GM23338 (cell line): ENCODE data around the gene CEACAM16. TPM values are rescaled to one million over a fixed set of nuclear protein-coding genes. Genes with fewer than 3 reads are reported as not detected.

ENCODE experiments used
- ATAC-seq: fragments of 200-7000 bp; cut with Tn5 transposase; 3 replicates; pipeline ENCODE4 v1.9.1; 2020
- DNase-seq: peaks from one replicate; pipeline ENCODE4 v3.0.0-alpha.2; 2015; ENCODE audit warnings: low spot score
- H2AFZ ChIP-seq: fragments of 200-600 bp; sonication (generic); 2 replicates; pipeline ENCODE4 v1.8.0; 2016; ENCODE audit warnings: antibody characterized with exemption, mild to moderate bottlenecking, moderate library complexity
- H3F3A ChIP-seq: fragments of 200-600 bp; sonication (generic); replicated peaks from 2 replicates; pipeline ENCODE4 v1.8.0; 2017; ENCODE audit warnings: antibody characterized with exemption, mixed run types, low read depth
- H3K27ac ChIP-seq: fragments of 200-600 bp; sonication (generic); 2 replicates; pipeline ENCODE4 v1.6.1; 2016; ENCODE audit warnings: low read depth
- H3K27me3 ChIP-seq: fragments of 200-600 bp; sonication (generic); 2 replicates; pipeline ENCODE4 v1.8.0; 2016; ENCODE audit warnings: mild to moderate bottlenecking, mixed run types, moderate library complexity; ENCODE audit not compliant: insufficient read depth
- H3K36me3 ChIP-seq: fragments of 200-600 bp; sonication (generic); 2 replicates; pipeline ENCODE4 v1.8.0; 2016; ENCODE audit warnings: mild to moderate bottlenecking; ENCODE audit not compliant: insufficient read depth
- H3K4me1 ChIP-seq: fragments of 200-600 bp; sonication (generic); 2 replicates; pipeline ENCODE4 v1.8.0; 2016; ENCODE audit warnings: mild to moderate bottlenecking, moderate library complexity; ENCODE audit not compliant: insufficient read depth
- H3K4me2 ChIP-seq: fragments of 200-600 bp; sonication (generic); 2 replicates; pipeline ENCODE4 v1.7.1; 2017; ENCODE audit warnings: mixed run types
- H3K4me3 ChIP-seq: fragments of 200-600 bp; sonication (generic); 2 replicates; pipeline ENCODE4 v1.6.1; 2016; ENCODE audit warnings: mixed run types
- H3K79me2 ChIP-seq: fragments of 200-600 bp; sonication (generic); replicated peaks from 2 replicates; pipeline ENCODE4 v1.8.0; 2017; ENCODE audit warnings: mild to moderate bottlenecking; ENCODE audit not compliant: insufficient read depth
- H3K9me2 ChIP-seq: fragments of 200-600 bp; sonication (generic); 2 replicates; pipeline ENCODE4 v1.8.0; 2017; ENCODE audit not compliant: insufficient read depth
- H4K20me1 ChIP-seq: fragments of 200-600 bp; sonication (generic); replicated peaks from 2 replicates; pipeline ENCODE4 v1.8.0; 2017; ENCODE audit warnings: mild to moderate bottlenecking; ENCODE audit not compliant: insufficient read depth
- H3K27ac Mint-ChIP-seq: 2 replicates; pipeline ENCODE4 v1.8.0; 2020; ENCODE audit warnings: inconsistent platforms, mild to moderate bottlenecking, moderate library complexity, mixed read lengths
- H3K27me3 Mint-ChIP-seq: 3 replicates; pipeline ENCODE4 v1.8.0; 2022; ENCODE audit warnings: low read depth, mild to moderate bottlenecking, moderate library complexity, mixed read lengths, inconsistent platforms; ENCODE audit not compliant: insufficient read depth, poor library complexity
- H3K36me3 Mint-ChIP-seq: 3 replicates; pipeline ENCODE4 v1.8.0; 2021; ENCODE audit warnings: low read depth, mild to moderate bottlenecking, inconsistent platforms, moderate library complexity, mixed read lengths
- H3K4me1 Mint-ChIP-seq: 3 replicates; pipeline ENCODE4 v1.8.0; 2020; ENCODE audit warnings: mild to moderate bottlenecking, inconsistent platforms, mixed read lengths
- H3K4me3 Mint-ChIP-seq: 3 replicates; pipeline ENCODE4 v1.8.0; 2021; ENCODE audit warnings: moderate library complexity, mild to moderate bottlenecking, inconsistent platforms, mixed read lengths
- H3K9me3 Mint-ChIP-seq: 3 replicates; pipeline ENCODE4 v1.8.0; 2020; ENCODE audit warnings: moderate library complexity, mild to moderate bottlenecking, inconsistent platforms, mixed read lengths
- CREB1 ChIP-seq: fragments of 250-450 bp; sonication (Bioruptor Pico); IDR thresholded peaks from 2 replicates; pipeline ENCODE4 v1.5.0; 2020; ENCODE audit warnings: low read depth, mild to moderate bottlenecking, moderate library complexity
- CTCF ChIP-seq, 2 experiments: fragments of 200-600 bp in 1 of 2; sonication (generic) in 1 of 2; conservative IDR thresholded peaks; 2 replicates each; pipeline versions ENCODE4 v1.5.1 to v1.6.1; 2016 to 2017; ENCODE audit warnings: antibody characterized with exemption in 2 of 2, low read depth in 2 of 2, mild to moderate bottlenecking in 2 of 2, moderate library complexity in 1 of 2
- EZH2 ChIP-seq: fragments of 200-600 bp; sonication (generic); IDR thresholded peaks from one replicate; pipeline ENCODE4 v1.8.0; 2017; ENCODE audit warnings: antibody characterized with exemption, mild to moderate bottlenecking, low read depth; ENCODE audit not compliant: unreplicated experiment
- EZH2phosphoT487 ChIP-seq: fragments of 200-600 bp; sonication (generic); IDR thresholded peaks from one replicate; pipeline ENCODE4 v1.8.1; 2018; ENCODE audit warnings: antibody characterized with exemption; ENCODE audit not compliant: unreplicated experiment
- JUNB ChIP-seq: IDR thresholded peaks from one replicate; pipeline ENCODE4 v1.6.1; 2016; ENCODE audit warnings: antibody characterized with exemption; ENCODE audit not compliant: unreplicated experiment
- NANOG ChIP-seq: IDR thresholded peaks from 2 replicates; pipeline ENCODE4 v1.6.1; 2016; ENCODE audit warnings: antibody characterized with exemption, borderline replicate concordance
- POLR2AphosphoS5 ChIP-seq: IDR thresholded peaks from 2 replicates; pipeline ENCODE4 v1.6.1; 2016; ENCODE audit warnings: antibody characterized with exemption, low read depth
- STAT1 ChIP-seq: IDR thresholded peaks from one replicate; pipeline ENCODE4 v1.6.1; 2016; ENCODE audit warnings: antibody characterized with exemption; ENCODE audit not compliant: unreplicated experiment
- ZNF114 ChIP-seq: fragments of 250-450 bp; sonication (Bioruptor Pico); IDR thresholded peaks from 2 replicates; pipeline ENCODE4 v1.5.0; 2020; ENCODE audit warnings: mild to moderate bottlenecking, moderate library complexity
- ZNF331 ChIP-seq: fragments of 250-450 bp; sonication (Bioruptor Pico); IDR thresholded peaks from 2 replicates; pipeline ENCODE4 v1.5.0; 2020; ENCODE audit warnings: low read depth, mild to moderate bottlenecking, moderate library complexity
- polyA plus RNA-seq: library from polyadenylated mRNA; unstranded; fragments of >200 nt; fragmentation: Nextera tagmentation; extraction: Ambion mirVana; gene quantifications from 2 replicates; pipeline ENCODE4 v1.2.1, GENCODE V29; 2016
- total RNA-seq: library from RNA; depleted of rRNA; stranded (reverse); fragments of >200 nt; shearing (Covaris generic); gene quantifications from 2 replicates; pipeline ENCODE4 v1.2.3, GENCODE V29; 2014
- TF ChIP-seq, protein P1 (sequence below): IDR thresholded peaks from one replicate; pipeline ENCODE4 v1.6.1; 2018; ENCODE audit warnings: antibody characterized with exemption; ENCODE audit not compliant: unreplicated experiment

CEACAM16 gene
- total and polyA plus RNA-seq, 2 experiments from 2014 or later, result not detected

- H3K27me3 ChIP-seq, result no peaks in the 10 kb centered on the region
- no peak overlapping the region for H3K4me2 ChIP-seq
- H3K4me3 ChIP-seq, result no peak overlapping the region
- TF ChIP-seq NANOG (no peak), CTCF (conservative IDR thresholded peaks at IDR 0.05; ENCODE audit: low read depth in 2 of 2) (no peak)
- ATAC-seq (no peak), DNase-seq (no peak)
- H4K20me1 ChIP-seq, result no peaks in the 10 kb centered on the region
- no peaks in the 10 kb centered on the region for H3K9me2 ChIP-seq
- Mint-ChIP-seq H3K4me3 (no peak overlapping the region; the same call in 2 of the 3 replicates), H3K36me3 (peaks cover 18% of the 10 kb centered on the region), H3K9me3 (peaks cover 18% of the 10 kb centered on the region), H3K27ac (no peak overlapping the region; the same call in 1 of the 2 replicates), H3K27me3 (peaks cover 4% of the 10 kb centered on the region), H3K4me1 (no peaks in the 10 kb centered on the region)
- no peaks in the 10 kb centered on the region for H3K79me2 ChIP-seq
- no peaks in the 10 kb centered on the region for H3F3A ChIP-seq
- no peaks in the 10 kb centered on the region for H3K4me1 ChIP-seq
- H3K27ac ChIP-seq, result no peak overlapping the region
- H3K36me3 ChIP-seq, result no peaks in the 10 kb centered on the region
- H2AFZ ChIP-seq, result no peak overlapping the region
These were observed 11.5 kb downstream of the CEACAM16 start for GRCh38 chr19:44710483-44710882.

DNA sequence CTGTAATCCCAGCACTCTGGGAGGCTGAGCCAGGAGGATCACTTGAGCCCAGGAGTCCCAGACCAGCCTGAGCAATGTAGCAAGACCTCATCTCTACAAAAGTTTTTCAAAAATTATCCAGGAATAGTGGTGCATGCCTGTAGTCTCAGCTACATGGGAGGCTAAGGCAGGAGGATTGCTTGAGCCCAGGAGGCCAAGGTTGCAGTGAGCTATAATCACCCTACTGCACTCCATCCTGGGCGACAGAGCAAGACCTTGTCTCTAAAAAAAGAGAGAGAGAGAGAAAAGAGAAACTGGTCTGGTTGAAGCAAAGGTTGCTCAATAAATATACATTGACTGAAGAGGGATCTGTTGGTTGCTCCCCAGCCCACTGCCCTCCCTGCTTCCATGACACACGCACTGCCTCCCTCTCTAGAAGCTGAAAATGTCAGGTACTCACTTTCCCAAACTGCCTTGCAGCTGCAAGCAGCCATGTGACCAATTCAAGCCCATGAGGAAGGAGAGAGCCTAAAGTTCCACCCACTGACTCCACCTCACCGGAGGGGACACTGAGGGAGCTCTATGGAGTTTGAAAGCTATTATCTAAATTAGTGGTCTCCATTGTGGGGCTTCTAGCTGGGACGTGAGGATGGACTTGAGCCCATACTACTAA lies 14.0 kb downstream of the CEACAM16 start:
- Mint-ChIP-seq H3K27me3 (peaks cover 4% of the 10 kb centered on the region), H3K27ac (no peak overlapping the region), H3K4me3 (no peak overlapping the region), H3K36me3 (peaks cover 22% of the 10 kb centered on the region), H3K9me3 (peaks cover 24% of the 10 kb centered on the region), H3K4me1 (no peaks in the 10 kb centered on the region)
- Histone ChIP-seq H3K79me2 (no peaks in the 10 kb centered on the region), H3K27ac (no peak overlapping the region), H4K20me1 (no peaks in the 10 kb centered on the region), H2AFZ (no peak overlapping the region), H3K9me2 (no peaks in the 10 kb centered on the region), H3K36me3 (no peaks in the 10 kb centered on the region; the same call in 1 of the 2 replicates), H3K4me2 (no peak overlapping the region), H3K27me3 (no peaks in the 10 kb centered on the region), H3F3A (no peaks in the 10 kb centered on the region), H3K4me1 (peaks cover 3% of the 10 kb centered on the region), H3K4me3 (no peak overlapping the region)
- DNase-seq (peak; percentile 66), ATAC-seq (peak; percentile 87)
- no peak for TF ChIP-seq STAT1
- TF ChIP-seq EZH2phosphoT487, result no peak
- TF ChIP-seq JUNB, result no peak
- TF ChIP-seq CREB1 (CRISPR knock-in tag), result no peak
- no peak for TF ChIP-seq EZH2
- TF ChIP-seq POLR2AphosphoS5, result no peak

GRCh38 chr19:44714597-44715169 lies 15.7 kb downstream of the CEACAM16 start:
- Histone ChIP-seq H3K27ac (no peak overlapping the region), H4K20me1 (no peaks in the 10 kb centered on the region), H3K79me2 (no peaks in the 10 kb centered on the region), H3K4me3 (no peak overlapping the region), H3F3A (no peaks in the 10 kb centered on the region), H3K27me3 (no peaks in the 10 kb centered on the region), H3K4me1 (peaks cover 7% of the 10 kb centered on the region), H2AFZ (no peak overlapping the region), H3K36me3 (no peaks in the 10 kb centered on the region; the same call in 1 of the 2 replicates), H3K9me2 (no peaks in the 10 kb centered on the region), H3K4me2 (no peak overlapping the region)
- DNase-seq (no peak), ATAC-seq (no peak)
- no peak overlapping the region for H3K4me3 Mint-ChIP-seq
- H3K36me3 Mint-ChIP-seq, result peaks cover 22% of the 10 kb centered on the region
- peaks cover 13% of the 10 kb centered on the region for H3K27me3 Mint-ChIP-seq
- H3K4me1 Mint-ChIP-seq, result peaks cover 8% of the 10 kb centered on the region
- peaks cover 24% of the 10 kb centered on the region for H3K9me3 Mint-ChIP-seq
- no peak overlapping the region for H3K27ac Mint-ChIP-seq
- TF ChIP-seq STAT1 (no peak), ZNF331 (no peak), NANOG (no peak), JUNB (no peak), POLR2AphosphoS5 (no peak), CTCF (conservative IDR thresholded peaks at IDR 0.05; ENCODE audit: low read depth in 2 of 2) (no peak), ZNF114 (no peak), EZH2phosphoT487 (no peak)
- TF ChIP-seq, protein P1, sequence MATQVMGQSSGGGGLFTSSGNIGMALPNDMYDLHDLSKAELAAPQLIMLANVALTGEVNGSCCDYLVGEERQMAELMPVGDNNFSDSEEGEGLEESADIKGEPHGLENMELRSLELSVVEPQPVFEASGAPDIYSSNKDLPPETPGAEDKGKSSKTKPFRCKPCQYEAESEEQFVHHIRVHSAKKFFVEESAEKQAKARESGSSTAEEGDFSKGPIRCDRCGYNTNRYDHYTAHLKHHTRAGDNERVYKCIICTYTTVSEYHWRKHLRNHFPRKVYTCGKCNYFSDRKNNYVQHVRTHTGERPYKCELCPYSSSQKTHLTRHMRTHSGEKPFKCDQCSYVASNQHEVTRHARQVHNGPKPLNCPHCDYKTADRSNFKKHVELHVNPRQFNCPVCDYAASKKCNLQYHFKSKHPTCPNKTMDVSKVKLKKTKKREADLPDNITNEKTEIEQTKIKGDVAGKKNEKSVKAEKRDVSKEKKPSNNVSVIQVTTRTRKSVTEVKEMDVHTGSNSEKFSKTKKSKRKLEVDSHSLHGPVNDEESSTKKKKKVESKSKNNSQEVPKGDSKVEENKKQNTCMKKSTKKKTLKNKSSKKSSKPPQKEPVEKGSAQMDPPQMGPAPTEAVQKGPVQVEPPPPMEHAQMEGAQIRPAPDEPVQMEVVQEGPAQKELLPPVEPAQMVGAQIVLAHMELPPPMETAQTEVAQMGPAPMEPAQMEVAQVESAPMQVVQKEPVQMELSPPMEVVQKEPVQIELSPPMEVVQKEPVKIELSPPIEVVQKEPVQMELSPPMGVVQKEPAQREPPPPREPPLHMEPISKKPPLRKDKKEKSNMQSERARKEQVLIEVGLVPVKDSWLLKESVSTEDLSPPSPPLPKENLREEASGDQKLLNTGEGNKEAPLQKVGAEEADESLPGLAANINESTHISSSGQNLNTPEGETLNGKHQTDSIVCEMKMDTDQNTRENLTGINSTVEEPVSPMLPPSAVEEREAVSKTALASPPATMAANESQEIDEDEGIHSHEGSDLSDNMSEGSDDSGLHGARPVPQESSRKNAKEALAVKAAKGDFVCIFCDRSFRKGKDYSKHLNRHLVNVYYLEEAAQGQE, result no peak
